ENCODE results near the gene GRAP2.
"Not testable (repeated sequence)": the region's sequence is repeated elsewhere in the genome, so short reads cannot be mapped to it uniquely, and the experiment has no call there.

Gene GRAP2

GRCh38 chr22:39946503-39947219, 45.8 kb downstream of the GRAP2 start:
- in situ Hi-C loops (cut with MboI; ENCODE audit: low sequenced_read_pairs, unreplicated experiment), result loop anchor here (10.0 kb wide), 1 partner anchor 412 kb away; the partner anchor contains the start of gene RPS19BP1
- DNase-seq (ENCODE audit: low spot score), result no peak
- TF ChIP-seq CTCF (IDR thresholded peaks at IDR 0.05; ENCODE audit: borderline replicate concordance, control extremely low read depth, extremely low read depth, insufficient read depth, missing control alignments), result no peak

- in situ Hi-C loops (cut with MboI; ENCODE audit: low sequenced_read_pairs, unreplicated experiment), result loop anchor here (10.0 kb wide), 1 partner anchor 413 kb away; the partner anchor contains the start of gene RPS19BP1
- no peak for DNase-seq (ENCODE audit: low spot score)
- no peak for TF ChIP-seq CTCF (IDR thresholded peaks at IDR 0.05; ENCODE audit: borderline replicate concordance, control extremely low read depth, extremely low read depth, insufficient read depth, missing control alignments)
Observed at GRCh38 chr22:39947220-39948216, 46.6 kb downstream of the GRAP2 start.

GRCh38 chr22:39949964-39950737, 49.3 kb downstream of the GRAP2 start:
- no peak for DNase-seq (ENCODE audit: low spot score)
- TF ChIP-seq CTCF (IDR thresholded peaks at IDR 0.05; ENCODE audit: borderline replicate concordance, control extremely low read depth, extremely low read depth, insufficient read depth, missing control alignments), result no peak
- in situ Hi-C loops (cut with MboI; ENCODE audit: low sequenced_read_pairs, unreplicated experiment), result loop anchor here (10.0 kb wide), 1 partner anchor 415 kb away; the partner anchor contains the start of gene RPS19BP1

GRCh38 chr22:39951603-39952293, 50.9 kb downstream of the GRAP2 start:
- in situ Hi-C loops (cut with MboI; ENCODE audit: low sequenced_read_pairs, unreplicated experiment); DNase-seq (ENCODE audit: low spot score): not testable (repeated sequence)

DNA sequence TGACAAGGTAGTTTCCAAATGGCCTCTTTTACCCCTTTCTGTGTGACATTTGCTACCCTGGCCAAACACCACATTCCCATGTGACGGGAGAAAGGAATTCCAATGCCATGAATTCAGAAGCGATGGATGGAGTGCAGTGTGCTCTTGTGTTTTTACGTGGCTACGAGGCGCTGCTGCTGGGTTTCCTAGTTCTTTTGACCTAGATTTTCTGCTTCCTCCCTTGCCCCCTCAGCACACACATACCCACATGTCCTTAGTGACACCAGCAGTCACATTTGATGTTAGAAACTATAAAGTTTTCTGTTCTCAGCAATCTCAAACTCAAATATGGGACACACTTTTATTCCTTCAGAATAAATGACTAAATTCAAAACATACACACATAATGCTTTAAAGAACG, 51.5 kb downstream of the GRAP2 start:
- in situ Hi-C loops (cut with MboI; ENCODE audit: low sequenced_read_pairs, unreplicated experiment), result no loop called here
- no peak for TF ChIP-seq CTCF (IDR thresholded peaks at IDR 0.05; ENCODE audit: borderline replicate concordance, control extremely low read depth, extremely low read depth, insufficient read depth, missing control alignments)
- DNase-seq (ENCODE audit: low spot score), result no peak

DNA sequence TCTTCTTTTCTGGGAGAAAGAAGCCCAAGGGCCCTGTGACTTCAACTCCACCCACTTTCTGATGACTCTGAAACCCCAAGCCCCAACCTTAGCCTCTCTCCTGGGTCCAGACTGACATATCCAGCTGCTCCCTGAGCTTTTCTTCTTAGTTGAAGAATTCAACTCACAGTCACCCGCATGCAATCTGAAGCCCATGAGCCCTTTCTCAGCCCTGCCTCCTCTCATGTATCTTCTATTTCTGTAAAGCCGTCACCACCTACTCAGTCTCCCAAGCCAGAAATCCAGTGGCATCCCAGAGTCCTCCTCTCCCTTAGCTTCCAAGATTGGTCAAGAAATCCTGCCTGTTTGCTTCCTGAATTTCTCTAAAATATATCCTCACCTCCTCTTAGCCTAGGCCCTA, 52.2 kb downstream of the GRAP2 start:
- no peak for DNase-seq (ENCODE audit: low spot score)
- no peak for TF ChIP-seq CTCF (IDR thresholded peaks at IDR 0.05; ENCODE audit: borderline replicate concordance, control extremely low read depth, extremely low read depth, insufficient read depth, missing control alignments)
- in situ Hi-C loops (cut with MboI; ENCODE audit: low sequenced_read_pairs, unreplicated experiment), result no loop called here
